ENCODE results near the gene SUGCT.

The SUGCT gene

DNA sequence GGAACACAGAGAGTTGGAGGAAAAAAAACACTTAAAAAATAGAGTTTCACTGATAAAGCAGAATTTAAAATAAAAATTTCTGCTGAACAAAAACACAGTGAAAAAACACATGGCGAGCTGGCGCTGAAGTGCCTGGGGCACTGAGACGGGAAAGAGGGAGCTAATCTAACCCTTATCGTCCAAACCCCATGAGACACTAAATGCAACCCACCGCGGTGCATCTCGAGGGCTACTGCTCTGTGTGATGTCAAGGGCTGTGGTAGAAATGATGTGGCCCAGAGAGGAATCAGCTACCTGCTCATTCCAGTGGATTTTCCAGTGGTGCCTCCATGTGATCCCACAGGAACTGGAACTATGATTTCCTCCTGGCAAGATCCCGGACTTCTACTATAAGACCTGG, 499.3 kb downstream of the SUGCT start:
- H3K9me2 ChIP-seq (replicated peaks; ENCODE audit: insufficient read depth, low read length) = no peaks in the 10 kb centered on the region
- no peak overlapping the region for H2AFZ ChIP-seq (ENCODE audit: low read length)
- no peaks in the 10 kb centered on the region for H4K20me1 ChIP-seq (ENCODE audit: insufficient read depth, low read length)
- H3K36me3 ChIP-seq (replicated peaks; ENCODE audit: insufficient read depth, low read length) = no peaks in the 10 kb centered on the region
- no peaks in the 10 kb centered on the region for H3K79me2 ChIP-seq (ENCODE audit: low read length)
- no peak overlapping the region for H3K4me3 ChIP-seq (ENCODE audit: low read length)
- no peak overlapping the region for H3K9ac ChIP-seq (ENCODE audit: low read length)
- H3K9me3 ChIP-seq (replicated peaks; ENCODE audit: insufficient read depth, low read length) = no peaks in the 10 kb centered on the region
- H3K27me3 ChIP-seq (replicated peaks; ENCODE audit: insufficient read depth, low read length) = no peaks in the 10 kb centered on the region
- no peaks in the 10 kb centered on the region for H3F3A ChIP-seq (ENCODE audit: insufficient read depth, low read length)
- TF ChIP-seq EZH2 (optimal IDR thresholded peaks at IDR 0.05; ENCODE audit: low read depth, low read length) (no peak), EZH2phosphoT487 (IDR thresholded peaks at IDR 0.05; ENCODE audit: low read length) (no peak)
- TF ChIP-seq, protein P1, sequence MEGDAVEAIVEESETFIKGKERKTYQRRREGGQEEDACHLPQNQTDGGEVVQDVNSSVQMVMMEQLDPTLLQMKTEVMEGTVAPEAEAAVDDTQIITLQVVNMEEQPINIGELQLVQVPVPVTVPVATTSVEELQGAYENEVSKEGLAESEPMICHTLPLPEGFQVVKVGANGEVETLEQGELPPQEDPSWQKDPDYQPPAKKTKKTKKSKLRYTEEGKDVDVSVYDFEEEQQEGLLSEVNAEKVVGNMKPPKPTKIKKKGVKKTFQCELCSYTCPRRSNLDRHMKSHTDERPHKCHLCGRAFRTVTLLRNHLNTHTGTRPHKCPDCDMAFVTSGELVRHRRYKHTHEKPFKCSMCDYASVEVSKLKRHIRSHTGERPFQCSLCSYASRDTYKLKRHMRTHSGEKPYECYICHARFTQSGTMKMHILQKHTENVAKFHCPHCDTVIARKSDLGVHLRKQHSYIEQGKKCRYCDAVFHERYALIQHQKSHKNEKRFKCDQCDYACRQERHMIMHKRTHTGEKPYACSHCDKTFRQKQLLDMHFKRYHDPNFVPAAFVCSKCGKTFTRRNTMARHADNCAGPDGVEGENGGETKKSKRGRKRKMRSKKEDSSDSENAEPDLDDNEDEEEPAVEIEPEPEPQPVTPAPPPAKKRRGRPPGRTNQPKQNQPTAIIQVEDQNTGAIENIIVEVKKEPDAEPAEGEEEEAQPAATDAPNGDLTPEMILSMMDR (IDR thresholded peaks at IDR 0.05; ENCODE audit: low read length) = no peak
- DNase-seq = no peak
- no peak overlapping the region for H3K27ac ChIP-seq (ENCODE audit: low read length)
- no peaks in the 10 kb centered on the region for H3K4me1 ChIP-seq (ENCODE audit: low read length)
- H3K4me2 ChIP-seq (ENCODE audit: low read depth, low read length) = no peak overlapping the region

DNA sequence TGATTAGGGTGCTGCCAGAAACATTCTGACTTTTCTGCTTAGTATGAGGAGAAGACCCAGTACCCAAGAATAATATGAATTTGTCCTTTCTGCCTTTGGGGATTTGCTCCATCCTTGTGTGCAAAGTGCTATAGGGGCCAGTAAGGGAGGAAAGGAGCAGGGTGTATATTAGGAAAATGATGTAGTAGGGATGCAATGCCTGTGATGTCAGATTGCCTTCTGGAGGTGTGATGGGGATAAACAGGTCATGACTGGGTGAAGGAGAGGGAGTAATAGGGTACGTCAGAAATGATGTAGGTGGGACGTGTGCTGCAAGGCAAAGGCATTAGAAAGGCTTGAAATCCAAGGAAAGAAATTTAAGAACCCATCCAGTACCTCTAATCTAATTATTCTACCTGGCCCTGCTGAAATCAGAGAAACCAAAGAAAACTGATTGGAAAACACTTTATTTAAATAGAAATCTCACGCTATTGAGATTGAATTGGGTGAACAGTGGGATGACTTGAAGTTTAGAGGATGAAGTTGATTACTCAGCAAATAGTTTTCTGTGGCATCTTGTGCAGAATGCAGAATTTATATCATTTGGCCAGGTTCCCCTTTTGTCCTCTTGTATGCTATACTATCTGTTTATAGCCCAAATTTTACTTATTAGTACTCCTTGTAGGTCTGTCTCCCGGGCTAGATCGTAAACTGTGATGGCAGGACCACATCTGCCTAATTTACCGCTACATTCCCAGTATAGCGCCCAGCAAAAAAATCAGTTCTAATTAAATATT, 503.9 kb downstream of the SUGCT start:
- Histone ChIP-seq H3K36me3 (replicated peaks; ENCODE audit: insufficient read depth, low read length) (no peaks in the 10 kb centered on the region), H3K4me1 (ENCODE audit: low read length) (no peaks in the 10 kb centered on the region), H2AFZ (ENCODE audit: low read length) (no peak overlapping the region), H3K27ac (ENCODE audit: low read length) (no peak overlapping the region), H3K79me2 (ENCODE audit: low read length) (no peaks in the 10 kb centered on the region), H3K9ac (ENCODE audit: low read length) (no peak overlapping the region), H3K9me3 (replicated peaks; ENCODE audit: insufficient read depth, low read length) (no peaks in the 10 kb centered on the region), H3F3A (ENCODE audit: insufficient read depth, low read length) (no peaks in the 10 kb centered on the region), H3K27me3 (replicated peaks; ENCODE audit: insufficient read depth, low read length) (no peaks in the 10 kb centered on the region), H4K20me1 (ENCODE audit: insufficient read depth, low read length) (no peaks in the 10 kb centered on the region), H3K9me2 (replicated peaks; ENCODE audit: insufficient read depth, low read length) (no peaks in the 10 kb centered on the region), H3K4me3 (ENCODE audit: low read length) (no peak overlapping the region), H3K4me2 (ENCODE audit: low read depth, low read length) (no peak overlapping the region)
- DNase-seq = no peak
- no peak for TF ChIP-seq EZH2phosphoT487 (IDR thresholded peaks at IDR 0.05; ENCODE audit: low read length)
- no peak for TF ChIP-seq EZH2 (optimal IDR thresholded peaks at IDR 0.05; ENCODE audit: low read depth, low read length)
- TF ChIP-seq, protein P1 (IDR thresholded peaks at IDR 0.05; ENCODE audit: low read length) = no peak

DNA sequence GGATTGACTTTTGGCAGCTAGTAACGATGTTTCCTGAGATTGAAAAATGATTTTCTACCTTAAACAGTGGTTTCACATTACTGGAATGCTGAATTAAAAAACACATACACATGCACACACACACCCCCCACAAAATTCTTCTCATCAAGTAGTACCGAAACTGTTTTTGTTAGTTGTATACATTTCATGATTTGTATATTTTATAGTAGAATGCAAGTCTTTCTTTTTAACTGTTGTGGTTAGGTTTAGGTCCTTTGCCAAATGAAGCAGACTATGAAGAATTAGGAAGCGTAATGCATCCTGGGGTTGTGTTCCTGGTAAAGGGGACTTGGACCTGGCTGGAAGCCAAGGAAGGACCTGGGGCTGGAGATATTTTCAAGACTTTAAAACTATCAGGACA, 505.8 kb downstream of the SUGCT start:
- no peaks in the 10 kb centered on the region for H3K9me2 ChIP-seq (replicated peaks; ENCODE audit: insufficient read depth, low read length)
- no peaks in the 10 kb centered on the region for H3K36me3 ChIP-seq (replicated peaks; ENCODE audit: insufficient read depth, low read length)
- H4K20me1 ChIP-seq (ENCODE audit: insufficient read depth, low read length) = no peaks in the 10 kb centered on the region
- TF ChIP-seq EZH2phosphoT487 (IDR thresholded peaks at IDR 0.05; ENCODE audit: low read length) = no peak
- no peak overlapping the region for H3K4me3 ChIP-seq (ENCODE audit: low read length)
- H3K9me3 ChIP-seq (replicated peaks; ENCODE audit: insufficient read depth, low read length) = no peaks in the 10 kb centered on the region
- no peak for DNase-seq
- no peaks in the 10 kb centered on the region for H3K79me2 ChIP-seq (ENCODE audit: low read length)
- no peak overlapping the region for H3K4me2 ChIP-seq (ENCODE audit: low read depth, low read length)
- peaks cover 15% of the 10 kb centered on the region for H3K4me1 ChIP-seq (ENCODE audit: low read length)
- H3K9ac ChIP-seq (ENCODE audit: low read length) = no peak overlapping the region
- no peak overlapping the region for H3K27ac ChIP-seq (ENCODE audit: low read length)
- no peaks in the 10 kb centered on the region for H3K27me3 ChIP-seq (replicated peaks; ENCODE audit: insufficient read depth, low read length)
- H2AFZ ChIP-seq (ENCODE audit: low read length) = no peak overlapping the region
- peaks cover 12% of the 10 kb centered on the region; the same call in 1 of the 2 replicates for H3F3A ChIP-seq (ENCODE audit: insufficient read depth, low read length)

DNA sequence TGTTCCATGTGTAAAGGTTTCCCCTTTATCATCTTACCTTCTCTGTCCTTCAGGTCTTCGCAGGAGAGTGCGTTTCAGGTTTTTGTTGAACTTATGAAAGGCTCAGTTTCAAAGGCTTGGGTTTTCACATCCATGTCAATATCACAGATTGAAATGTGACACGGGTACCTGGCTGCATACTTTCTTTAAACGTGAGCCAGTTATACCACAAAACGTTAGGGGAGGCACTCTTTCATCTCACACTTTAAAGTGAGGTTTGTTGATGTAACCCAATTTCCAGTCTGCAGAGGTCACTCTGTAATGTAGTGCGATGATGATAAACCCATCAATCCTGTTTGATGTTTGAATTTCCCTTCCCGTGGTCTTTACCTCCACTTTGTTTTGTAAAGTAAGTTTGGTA, 506.9 kb downstream of the SUGCT start:
- no peak overlapping the region for H3K27ac ChIP-seq (ENCODE audit: low read length)
- no peaks in the 10 kb centered on the region for H3K79me2 ChIP-seq (ENCODE audit: low read length)
- H3K9me3 ChIP-seq (replicated peaks; ENCODE audit: insufficient read depth, low read length) = no peaks in the 10 kb centered on the region
- no peak overlapping the region for H3K4me3 ChIP-seq (ENCODE audit: low read length)
- no peak for DNase-seq
- H3F3A ChIP-seq (ENCODE audit: insufficient read depth, low read length) = peaks cover 14% of the 10 kb centered on the region; the same call in 1 of the 2 replicates
- H3K36me3 ChIP-seq (replicated peaks; ENCODE audit: insufficient read depth, low read length) = no peaks in the 10 kb centered on the region
- H2AFZ ChIP-seq (ENCODE audit: low read length) = no peak overlapping the region
- H3K9me2 ChIP-seq (replicated peaks; ENCODE audit: insufficient read depth, low read length) = no peaks in the 10 kb centered on the region
- no peaks in the 10 kb centered on the region for H3K27me3 ChIP-seq (replicated peaks; ENCODE audit: insufficient read depth, low read length)
- H3K4me2 ChIP-seq (ENCODE audit: low read depth, low read length) = no peak overlapping the region
- H3K9ac ChIP-seq (ENCODE audit: low read length) = no peak overlapping the region
- H3K4me1 ChIP-seq (ENCODE audit: low read length) = peaks cover 19% of the 10 kb centered on the region
- TF ChIP-seq EZH2 (optimal IDR thresholded peaks at IDR 0.05; ENCODE audit: low read depth, low read length) (no peak), EZH2phosphoT487 (IDR thresholded peaks at IDR 0.05; ENCODE audit: low read length) (no peak)
- TF ChIP-seq, protein P1 (IDR thresholded peaks at IDR 0.05; ENCODE audit: low read length) = no peak
- H4K20me1 ChIP-seq (ENCODE audit: insufficient read depth, low read length) = no peaks in the 10 kb centered on the region
